Vagina (tissue), 2 donors: ENCODE data around the gene MAP3K7.

Experiments used
- CTCF ChIP-seq, 3 experiments: fragments of 450-650 bp in 2 of 3; fragments of 200-600 bp in 1 of 3; sonication (generic) in 1 of 3; IDR thresholded peaks; one replicate each; pipeline ENCODE4 v1.5.1; 2017 to 2019; ENCODE audit warnings: antibody characterized with exemption in 3 of 3, mild to moderate bottlenecking in 2 of 3, moderate library complexity in 2 of 3
- POLR2A ChIP-seq, 2 donors: fragments of 450-650 bp; IDR thresholded peaks; one replicate each; pipeline ENCODE4 v1.6.1; 2017; ENCODE audit warnings: antibody characterized with exemption in 2 of 2, mild to moderate bottlenecking in 2 of 2, moderate library complexity in 2 of 2
- POLR2AphosphoS5 ChIP-seq, 2 donors: sonication (generic); formaldehyde crosslinking; IDR thresholded peaks; one replicate each; pipeline ENCODE4 v1.9.0; 2017; ENCODE audit warnings: antibody characterized with exemption in 2 of 2, mild to moderate bottlenecking in 2 of 2, low read depth in 1 of 2; ENCODE audit not compliant: insufficient read depth in 1 of 2

- TF ChIP-seq CTCF (IDR thresholded peaks at IDR 0.05) (no peak), POLR2A (IDR thresholded peaks at IDR 0.05) (no peak), POLR2AphosphoS5 (IDR thresholded peaks at IDR 0.05; ENCODE audit: insufficient read depth in 1 of 2, low read depth in 1 of 2) (no peak)
Observed at GRCh38 chr6:90485635-90486277, 101.1 kb downstream of the MAP3K7 start.
